Activated naive CD4-positive, alpha-beta T cell treated with anti-CD3 and anti-CD28 coated beads, Interleukin-2, amount 50 U/mL, for 24 hours (primary cell): Measurements from ENCODE around the gene GNG8.

ENCODE experiments used
- H3K27ac Mint-ChIP-seq: one replicate; pipeline ENCODE4 v1.8.0; 2021; ENCODE audit warnings: mild to moderate bottlenecking, mixed read lengths
- H3K27me3 Mint-ChIP-seq: one replicate; pipeline ENCODE4 v1.8.0; 2021; ENCODE audit warnings: mixed read lengths
- H3K36me3 Mint-ChIP-seq: one replicate; pipeline ENCODE4 v1.8.0; 2021; ENCODE audit warnings: mixed read lengths
- H3K4me1 Mint-ChIP-seq: one replicate; pipeline ENCODE4 v1.8.0; 2021; ENCODE audit warnings: mixed read lengths
- H3K4me3 Mint-ChIP-seq: one replicate; pipeline ENCODE4 v1.8.0; 2021; ENCODE audit warnings: mild to moderate bottlenecking, mixed read lengths
- H3K9me3 Mint-ChIP-seq: one replicate; pipeline ENCODE4 v1.8.0; 2021; ENCODE audit warnings: mixed read lengths

The GNG8 gene

GRCh38 chr19:46603195-46603637 is 32.8 kb downstream of the GNG8 start:
- Mint-ChIP-seq H3K36me3 (peaks cover 3% of the 10 kb centered on the region), H3K4me1 (peaks cover 53% of the 10 kb centered on the region), H3K27ac (peak overlapping the region; percentile 92), H3K27me3 (no peaks in the 10 kb centered on the region), H3K9me3 (peaks cover 7% of the 10 kb centered on the region), H3K4me3 (peak overlapping the region; percentile 97)

DNA sequence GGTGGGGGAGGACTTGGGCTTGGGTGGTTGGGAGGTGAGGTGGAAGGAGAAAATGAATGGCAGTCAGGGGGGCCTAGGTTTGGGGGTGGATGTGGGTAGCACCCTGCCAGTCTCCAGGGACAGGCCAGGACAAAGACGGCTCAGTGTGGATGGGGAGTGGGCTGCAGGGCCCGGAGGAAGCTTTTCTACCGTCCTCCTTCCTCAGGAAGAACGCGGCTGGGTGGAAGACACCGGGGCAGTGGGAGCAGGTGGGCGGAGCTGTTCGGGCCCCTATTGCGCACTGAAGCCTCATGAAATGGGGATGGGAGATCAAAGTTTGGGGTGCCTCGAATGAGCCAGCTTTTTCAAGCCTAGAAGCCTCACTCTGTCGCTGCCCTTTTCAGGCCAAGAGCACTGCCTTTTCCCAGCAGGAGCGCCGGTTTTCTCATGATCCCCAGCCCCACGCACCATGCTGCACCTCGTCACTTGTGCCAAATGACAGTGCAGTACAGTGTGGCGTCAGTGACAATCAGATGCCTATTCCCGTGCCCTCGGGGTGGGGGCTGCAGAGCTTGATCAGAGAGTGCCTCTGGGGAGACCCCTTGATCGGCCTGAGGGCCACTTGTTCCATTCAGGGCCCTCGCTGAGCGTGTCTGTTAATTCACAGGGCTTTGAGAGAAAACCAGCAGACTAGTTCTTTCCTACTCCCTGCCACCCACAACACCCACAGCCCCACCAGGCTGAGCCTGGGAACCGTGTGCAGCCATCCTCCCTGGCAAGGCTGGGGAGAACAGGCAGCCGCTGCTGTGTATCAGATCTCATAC is 33.4 kb downstream of the GNG8 start:
- H3K4me3 Mint-ChIP-seq, result peak overlapping the region; percentile 97
- H3K9me3 Mint-ChIP-seq, result peaks cover 8% of the 10 kb centered on the region
- H3K36me3 Mint-ChIP-seq, result peaks cover 2% of the 10 kb centered on the region
- peak overlapping the region; percentile 92 for H3K27ac Mint-ChIP-seq
- peaks cover 56% of the 10 kb centered on the region for H3K4me1 Mint-ChIP-seq
- no peaks in the 10 kb centered on the region for H3K27me3 Mint-ChIP-seq

DNA sequence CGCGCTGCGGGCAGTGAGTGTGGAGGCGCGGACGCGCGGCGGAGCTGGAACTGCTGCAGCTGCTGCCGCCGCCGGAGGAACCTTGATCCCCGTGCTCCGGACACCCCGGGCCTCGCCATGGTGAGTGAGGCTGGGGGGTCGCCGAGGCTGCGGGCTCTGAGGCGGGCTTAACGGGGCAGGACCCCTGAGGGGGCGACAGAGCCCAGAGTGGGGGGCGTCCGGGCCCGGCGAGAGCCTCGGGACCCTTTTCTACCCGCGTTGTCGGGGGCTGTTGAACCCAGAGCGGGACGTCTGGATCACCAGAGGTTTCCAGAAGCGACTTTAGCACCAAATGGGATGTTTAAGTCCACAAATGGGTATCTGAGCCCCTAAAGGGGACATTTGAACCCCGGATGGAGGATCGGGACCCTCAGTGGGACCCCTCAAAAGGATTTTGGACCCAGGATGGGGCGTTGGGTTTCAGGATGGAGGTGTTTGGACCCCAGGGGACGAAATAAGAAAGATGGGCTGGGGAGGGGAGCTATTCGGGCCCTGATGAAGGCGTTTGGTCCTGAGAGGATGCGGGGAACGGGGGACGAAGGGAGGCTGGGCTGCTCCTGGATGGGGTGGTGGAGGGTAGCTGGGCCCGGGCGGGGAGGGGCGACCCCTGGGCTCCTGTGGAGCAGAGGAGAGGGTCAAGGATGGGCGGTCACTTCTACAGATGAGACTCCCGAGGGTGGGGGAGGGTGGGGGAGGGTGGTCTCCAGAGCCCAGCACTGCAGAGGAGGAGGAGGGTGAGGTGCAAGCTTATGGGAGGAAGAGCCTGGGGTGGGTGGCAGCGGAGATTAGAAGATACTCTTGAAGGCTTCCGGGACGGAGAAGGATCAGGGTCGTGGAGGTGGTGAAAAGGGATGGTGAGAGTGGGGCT is 34.4 kb downstream of the GNG8 start, which contains the start of gene CALM3:
CALM3 (plus strand) TSS at position 13 of the 907 bp plus-strand sequence; CDS start at position 118, 105 bp downstream.
- Mint-ChIP-seq H3K27ac (peak within 1 kb of the TSS; percentile 100), H3K9me3 (peaks cover 8% of the 10 kb centered on the region), H3K4me1 (peaks cover 59% of the 10 kb centered on the region), H3K27me3 (no peaks in the 10 kb centered on the region), H3K36me3 (peaks cover 2% of the 10 kb centered on the region), H3K4me3 (peak within 1 kb of the TSS; percentile 97)

- Mint-ChIP-seq H3K4me3 (peak overlapping the region; percentile 97), H3K27ac (peak overlapping the region; percentile 100), H3K4me1 (peaks cover 52% of the 10 kb centered on the region), H3K27me3 (no peaks in the 10 kb centered on the region), H3K9me3 (peaks cover 8% of the 10 kb centered on the region), H3K36me3 (peaks cover 2% of the 10 kb centered on the region)
Observed at GRCh38 chr19:46600384-46601317, 35.4 kb downstream of the GNG8 start.

DNA sequence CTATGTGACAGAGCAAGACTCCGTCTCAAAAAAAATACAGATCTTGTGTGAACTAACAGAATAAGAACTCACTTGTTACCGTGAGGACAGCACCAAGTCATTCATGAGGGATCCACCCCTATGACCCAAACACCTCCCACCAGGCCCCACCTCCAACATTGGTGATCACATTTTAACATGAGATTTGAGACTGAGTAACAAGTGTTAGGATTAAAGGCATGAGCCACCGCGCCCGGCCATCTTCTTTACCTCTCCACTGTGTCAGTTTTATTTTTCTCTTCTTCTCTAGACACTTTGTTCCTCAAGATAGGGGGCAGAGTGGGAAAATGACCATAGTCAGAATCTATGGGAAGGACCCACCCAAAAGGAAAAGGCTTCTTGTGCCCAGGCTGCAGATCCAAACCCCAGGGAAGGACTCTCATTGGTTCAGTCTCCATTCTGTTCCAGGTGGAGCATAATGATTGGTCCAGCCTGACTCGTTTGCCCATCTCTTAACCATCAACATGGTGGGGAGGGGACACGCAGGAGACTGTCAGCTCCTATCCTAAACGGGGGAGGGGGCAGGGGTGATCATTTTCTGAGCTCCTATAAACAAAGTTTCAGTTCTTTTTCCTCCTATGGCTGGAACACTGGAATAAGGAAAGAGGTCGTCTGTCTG is 36.2 kb downstream of the GNG8 start:
- peaks cover 8% of the 10 kb centered on the region for H3K9me3 Mint-ChIP-seq
- H3K4me3 Mint-ChIP-seq, result peak overlapping the region; percentile 93
- H3K4me1 Mint-ChIP-seq, result peaks cover 46% of the 10 kb centered on the region
- peaks cover 2% of the 10 kb centered on the region for H3K36me3 Mint-ChIP-seq
- H3K27me3 Mint-ChIP-seq, result no peaks in the 10 kb centered on the region
- peak overlapping the region; percentile 100 for H3K27ac Mint-ChIP-seq

GRCh38 chr19:46598372-46598917 is 37.6 kb downstream of the GNG8 start:
- Mint-ChIP-seq H3K36me3 (peaks cover 2% of the 10 kb centered on the region), H3K4me1 (peaks cover 34% of the 10 kb centered on the region), H3K4me3 (no peak overlapping the region), H3K9me3 (peaks cover 8% of the 10 kb centered on the region), H3K27ac (no peak overlapping the region), H3K27me3 (no peaks in the 10 kb centered on the region)

GRCh38 chr19:46596008-46596407 is 40.0 kb downstream of the GNG8 start:
- no peaks in the 10 kb centered on the region for H3K27me3 Mint-ChIP-seq
- H3K36me3 Mint-ChIP-seq, result peaks cover 2% of the 10 kb centered on the region
- no peak overlapping the region for H3K27ac Mint-ChIP-seq
- H3K4me3 Mint-ChIP-seq, result no peak overlapping the region
- peaks cover 8% of the 10 kb centered on the region for H3K9me3 Mint-ChIP-seq
- peaks cover 19% of the 10 kb centered on the region for H3K4me1 Mint-ChIP-seq

DNA sequence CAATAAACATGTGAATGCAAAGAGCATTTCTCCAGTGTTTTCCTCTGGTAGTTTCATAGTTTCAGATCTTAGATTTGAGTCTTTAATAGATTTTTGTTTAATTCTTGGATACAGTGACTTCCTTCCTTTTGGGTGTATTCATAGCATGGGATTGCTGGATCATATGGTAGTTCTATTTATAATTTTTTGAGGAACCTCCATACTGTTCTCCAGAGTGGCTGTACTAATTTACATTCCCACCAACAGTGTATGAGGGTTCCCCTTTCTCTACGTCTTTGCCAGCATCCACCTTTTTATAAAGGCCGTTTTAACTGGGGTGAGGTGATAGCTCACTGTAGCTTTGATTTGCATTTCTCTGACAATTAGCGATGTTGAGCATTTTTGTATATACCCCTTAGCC is 44.1 kb downstream of the GNG8 start:
- Mint-ChIP-seq H3K9me3 (no peaks in the 10 kb centered on the region), H3K27ac (no peak overlapping the region), H3K4me3 (no peak overlapping the region), H3K36me3 (no peaks in the 10 kb centered on the region), H3K27me3 (no peaks in the 10 kb centered on the region), H3K4me1 (no peaks in the 10 kb centered on the region)

- no peaks in the 10 kb centered on the region for H3K36me3 Mint-ChIP-seq
- no peaks in the 10 kb centered on the region for H3K27me3 Mint-ChIP-seq
- no peaks in the 10 kb centered on the region for H3K9me3 Mint-ChIP-seq
- no peaks in the 10 kb centered on the region for H3K4me1 Mint-ChIP-seq
- no peak overlapping the region for H3K27ac Mint-ChIP-seq
- no peak overlapping the region for H3K4me3 Mint-ChIP-seq
Observed at GRCh38 chr19:46591254-46591653, 44.7 kb downstream of the GNG8 start.

DNA sequence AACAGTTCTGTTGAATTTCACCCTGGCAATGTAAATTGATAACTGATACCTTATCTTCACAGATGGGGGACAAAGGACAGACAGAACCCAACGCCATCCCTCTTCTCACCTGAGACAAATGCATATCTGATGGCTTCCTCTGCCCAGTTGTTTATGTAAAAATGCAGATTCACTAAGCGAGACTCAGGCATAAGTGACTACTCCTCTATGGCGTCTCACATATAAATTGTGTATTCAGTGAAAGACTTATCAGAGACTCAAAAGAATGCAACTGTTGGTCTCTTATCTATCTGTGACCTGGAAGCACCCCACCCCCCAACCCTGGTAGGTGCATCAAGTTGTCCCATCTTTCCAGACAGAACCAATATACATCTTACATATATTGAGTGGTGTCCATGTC is 48.1 kb downstream of the GNG8 start:
- H3K4me1 Mint-ChIP-seq, result peaks cover 10% of the 10 kb centered on the region
- H3K4me3 Mint-ChIP-seq, result no peak overlapping the region
- no peaks in the 10 kb centered on the region for H3K27me3 Mint-ChIP-seq
- no peaks in the 10 kb centered on the region for H3K9me3 Mint-ChIP-seq
- no peaks in the 10 kb centered on the region for H3K36me3 Mint-ChIP-seq
- no peak overlapping the region for H3K27ac Mint-ChIP-seq

GRCh38 chr19:46586294-46586693 is 49.7 kb downstream of the GNG8 start:
- no peaks in the 10 kb centered on the region for H3K36me3 Mint-ChIP-seq
- H3K4me3 Mint-ChIP-seq, result no peak overlapping the region
- H3K4me1 Mint-ChIP-seq, result peaks cover 10% of the 10 kb centered on the region
- H3K27me3 Mint-ChIP-seq, result no peaks in the 10 kb centered on the region
- no peaks in the 10 kb centered on the region for H3K9me3 Mint-ChIP-seq
- no peak overlapping the region for H3K27ac Mint-ChIP-seq

DNA sequence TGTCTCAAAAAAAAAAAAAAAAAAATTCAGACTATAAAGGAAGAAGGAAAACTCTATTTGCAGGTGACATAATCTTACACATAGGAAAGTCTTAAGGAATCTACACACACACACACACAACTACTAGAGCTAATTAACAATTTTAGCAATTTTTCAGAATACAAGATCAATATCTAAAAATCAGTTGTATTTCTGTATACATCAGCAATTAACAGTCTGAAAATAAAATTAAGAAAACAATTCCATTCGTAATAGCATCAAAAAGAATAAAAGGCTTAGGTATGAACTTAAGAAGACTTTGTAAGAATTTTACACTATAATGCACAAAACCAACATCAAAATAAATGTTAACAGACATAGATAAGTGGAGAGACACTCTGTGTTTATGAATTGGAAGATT is 50.5 kb downstream of the GNG8 start:
- H3K4me1 Mint-ChIP-seq, result peaks cover 10% of the 10 kb centered on the region
- H3K4me3 Mint-ChIP-seq, result no peak overlapping the region
- H3K36me3 Mint-ChIP-seq, result peaks cover 2% of the 10 kb centered on the region
- H3K9me3 Mint-ChIP-seq, result no peaks in the 10 kb centered on the region
- no peak overlapping the region for H3K27ac Mint-ChIP-seq
- H3K27me3 Mint-ChIP-seq, result no peaks in the 10 kb centered on the region
